Measurements from ENCODE around the gene KRTAP10-2.

KRTAP10-2 gene

DNA sequence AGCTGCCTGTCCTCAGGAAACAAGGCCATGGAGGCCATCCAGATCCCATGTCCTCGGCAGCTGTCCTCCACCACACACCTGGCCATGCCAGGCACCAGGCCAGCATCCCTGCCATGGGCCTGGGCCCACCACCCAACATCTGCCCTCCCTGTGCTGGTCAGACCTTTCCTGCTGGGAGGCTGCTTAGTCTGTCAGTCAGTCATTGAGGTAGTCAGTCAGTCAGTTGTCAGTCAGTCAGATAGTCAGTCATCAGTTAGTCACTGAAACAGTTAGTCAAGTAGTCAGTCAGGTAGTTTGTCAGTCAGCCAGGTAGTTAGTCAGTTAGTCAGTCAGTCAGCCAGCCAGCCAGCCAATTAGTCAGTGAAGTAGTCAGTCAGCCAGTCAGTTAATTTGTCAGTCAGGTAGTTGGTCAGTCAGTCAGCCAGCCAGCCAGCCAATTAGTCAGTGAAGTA lies 28.5 kb downstream of the KRTAP10-2 start:
- H3K4me2 ChIP-seq (ENCODE audit: low read depth, low read length, poor library complexity, severe bottlenecking), result no peak overlapping the region
- no peak for TF ChIP-seq EZH2phosphoT487 (conservative IDR thresholded peaks at IDR 0.05; ENCODE audit: low read length)
- TF ChIP-seq CTCF (IDR thresholded peaks at IDR 0.05; ENCODE audit: insufficient read depth, low read length, poor library complexity, severe bottlenecking), result no peak

DNA sequence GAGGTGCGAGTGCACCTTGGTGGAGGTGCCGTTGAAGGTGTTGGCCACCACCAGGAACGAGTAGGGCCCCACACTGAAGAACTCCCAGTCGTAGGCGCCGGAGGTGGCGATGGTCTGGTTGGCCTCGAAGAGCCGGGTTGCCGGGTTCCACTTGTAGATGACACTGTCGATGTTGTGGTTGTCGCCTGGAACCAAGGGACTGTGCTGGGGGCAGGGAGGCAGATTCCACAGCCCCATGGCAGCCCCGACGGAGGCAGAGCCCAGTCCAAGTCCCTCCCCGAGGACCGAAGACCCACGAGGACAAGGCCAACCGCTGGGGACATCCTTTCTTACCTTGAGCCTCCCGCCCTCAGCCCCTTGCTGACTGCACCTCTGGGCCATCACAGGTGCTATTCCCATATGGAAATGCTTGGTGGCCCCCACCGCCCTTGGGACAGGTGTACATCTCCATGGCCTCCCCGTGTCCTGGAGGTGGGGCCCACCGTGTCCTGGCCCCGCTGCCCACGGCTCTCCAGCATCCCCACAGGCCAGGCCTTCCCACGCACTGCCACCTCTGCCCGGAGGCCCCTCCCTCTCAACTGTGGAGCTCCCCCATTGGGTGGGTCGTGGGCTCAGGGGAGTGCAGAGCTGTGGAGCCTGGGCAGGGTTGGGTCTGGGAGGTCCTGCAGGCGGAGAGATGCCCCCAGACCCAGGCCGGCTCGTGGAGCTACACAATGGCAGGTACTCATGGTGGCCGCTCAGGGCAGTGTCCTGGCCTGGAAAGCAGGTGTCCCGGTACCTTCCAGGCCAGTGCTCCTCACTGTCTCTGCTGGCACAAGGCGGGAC lies 29.2 kb downstream of the KRTAP10-2 start:
- Histone ChIP-seq H3K79me2 (ENCODE audit: insufficient read depth, low read length) (no peaks in the 10 kb centered on the region), H3K9me2 (replicated peaks; ENCODE audit: insufficient read depth, low read length) (no peaks in the 10 kb centered on the region), H3K4me3 (ENCODE audit: insufficient read depth, low read length, poor library complexity, severe bottlenecking) (no peak overlapping the region), H3K27me3 (ENCODE audit: low read length) (no peaks in the 10 kb centered on the region), H2AFZ (ENCODE audit: low read depth, low read length, severe bottlenecking) (no peak overlapping the region), H3F3A (ENCODE audit: insufficient read depth) (no peaks in the 10 kb centered on the region), H3K36me3 (ENCODE audit: low read length) (no peaks in the 10 kb centered on the region), H3K9me3 (ENCODE audit: insufficient read depth, low read length) (peaks cover 16% of the 10 kb centered on the region; the same call in 1 of the 2 replicates), H3K4me2 (ENCODE audit: low read depth, low read length, poor library complexity, severe bottlenecking) (no peak overlapping the region), H3K27ac (ENCODE audit: low read depth, low read length) (no peak overlapping the region), H4K20me1 (ENCODE audit: low read depth, low read length) (no peaks in the 10 kb centered on the region), H3K9ac (ENCODE audit: low read length) (no peak overlapping the region)
- TF ChIP-seq CTCF (IDR thresholded peaks at IDR 0.05; ENCODE audit: insufficient read depth, low read length, poor library complexity, severe bottlenecking) (no peak), EZH2phosphoT487 (conservative IDR thresholded peaks at IDR 0.05; ENCODE audit: low read length) (no peak)

More for the DNA sequence above, 28.5 kb downstream of the KRTAP10-2 start:
- H3K9me2 ChIP-seq (replicated peaks; ENCODE audit: insufficient read depth, low read length), result no peaks in the 10 kb centered on the region
- no peak overlapping the region for H3K4me3 ChIP-seq (ENCODE audit: insufficient read depth, low read length, poor library complexity, severe bottlenecking)
- H2AFZ ChIP-seq (ENCODE audit: low read depth, low read length, severe bottlenecking), result no peak overlapping the region
- no peak overlapping the region for H3K9ac ChIP-seq (ENCODE audit: low read length)
- H4K20me1 ChIP-seq (ENCODE audit: low read depth, low read length), result no peaks in the 10 kb centered on the region
- H3K36me3 ChIP-seq (ENCODE audit: low read length), result no peaks in the 10 kb centered on the region
- H3F3A ChIP-seq (ENCODE audit: insufficient read depth), result no peaks in the 10 kb centered on the region
- no peaks in the 10 kb centered on the region for H3K79me2 ChIP-seq (ENCODE audit: insufficient read depth, low read length)
- no peaks in the 10 kb centered on the region for H3K27me3 ChIP-seq (ENCODE audit: low read length)
- H3K9me3 ChIP-seq (ENCODE audit: insufficient read depth, low read length), result peaks cover 16% of the 10 kb centered on the region; the same call in 1 of the 2 replicates
- H3K27ac ChIP-seq (ENCODE audit: low read depth, low read length), result no peak overlapping the region

- no peaks in the 10 kb centered on the region for H3K27me3 ChIP-seq (ENCODE audit: low read length)
- no peak overlapping the region for H3K27ac ChIP-seq (ENCODE audit: low read depth, low read length)
- no peak overlapping the region for H3K4me3 ChIP-seq (ENCODE audit: insufficient read depth, low read length, poor library complexity, severe bottlenecking)
Measured at GRCh38 chr21:44521301-44521927, 29.9 kb downstream of the KRTAP10-2 start.

More at GRCh38 chr21:44521301-44521927, 29.9 kb downstream of the KRTAP10-2 start:
- no peaks in the 10 kb centered on the region for H3K36me3 ChIP-seq (ENCODE audit: low read length)
- no peak overlapping the region for H2AFZ ChIP-seq (ENCODE audit: low read depth, low read length, severe bottlenecking)
- no peaks in the 10 kb centered on the region for H3F3A ChIP-seq (ENCODE audit: insufficient read depth)
- no peak overlapping the region for H3K9ac ChIP-seq (ENCODE audit: low read length)
- no peaks in the 10 kb centered on the region for H3K79me2 ChIP-seq (ENCODE audit: insufficient read depth, low read length)
- no peaks in the 10 kb centered on the region for H3K9me2 ChIP-seq (replicated peaks; ENCODE audit: insufficient read depth, low read length)
- peaks cover 16% of the 10 kb centered on the region; the same call in 1 of the 2 replicates for H3K9me3 ChIP-seq (ENCODE audit: insufficient read depth, low read length)
- no peak for TF ChIP-seq CTCF (IDR thresholded peaks at IDR 0.05; ENCODE audit: insufficient read depth, low read length, poor library complexity, severe bottlenecking)
- no peak overlapping the region for H3K4me2 ChIP-seq (ENCODE audit: low read depth, low read length, poor library complexity, severe bottlenecking)
- H4K20me1 ChIP-seq (ENCODE audit: low read depth, low read length), result no peaks in the 10 kb centered on the region
